ENCODE data around the gene KY.
A peak's percentile ranks its signal among the peaks of the same experiment; 100 is the strongest.
"Not testable (repeated sequence)": the region's sequence is repeated elsewhere in the genome, so short reads cannot be mapped to it uniquely, and the experiment has no call there.

Gene KY

GRCh38 chr3:134600685-134601463 is 49.9 kb downstream of the KY start:
- DNase-seq (ENCODE audit: extremely low read depth, low read depth): peak; percentile 22
- TF ChIP-seq, protein P1, sequence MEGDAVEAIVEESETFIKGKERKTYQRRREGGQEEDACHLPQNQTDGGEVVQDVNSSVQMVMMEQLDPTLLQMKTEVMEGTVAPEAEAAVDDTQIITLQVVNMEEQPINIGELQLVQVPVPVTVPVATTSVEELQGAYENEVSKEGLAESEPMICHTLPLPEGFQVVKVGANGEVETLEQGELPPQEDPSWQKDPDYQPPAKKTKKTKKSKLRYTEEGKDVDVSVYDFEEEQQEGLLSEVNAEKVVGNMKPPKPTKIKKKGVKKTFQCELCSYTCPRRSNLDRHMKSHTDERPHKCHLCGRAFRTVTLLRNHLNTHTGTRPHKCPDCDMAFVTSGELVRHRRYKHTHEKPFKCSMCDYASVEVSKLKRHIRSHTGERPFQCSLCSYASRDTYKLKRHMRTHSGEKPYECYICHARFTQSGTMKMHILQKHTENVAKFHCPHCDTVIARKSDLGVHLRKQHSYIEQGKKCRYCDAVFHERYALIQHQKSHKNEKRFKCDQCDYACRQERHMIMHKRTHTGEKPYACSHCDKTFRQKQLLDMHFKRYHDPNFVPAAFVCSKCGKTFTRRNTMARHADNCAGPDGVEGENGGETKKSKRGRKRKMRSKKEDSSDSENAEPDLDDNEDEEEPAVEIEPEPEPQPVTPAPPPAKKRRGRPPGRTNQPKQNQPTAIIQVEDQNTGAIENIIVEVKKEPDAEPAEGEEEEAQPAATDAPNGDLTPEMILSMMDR (IDR thresholded peaks at IDR 0.05; ENCODE audit: low read depth, low read length): peak; percentile 100

- TF ChIP-seq, protein P1 (IDR thresholded peaks at IDR 0.05; ENCODE audit: low read depth, low read length): no peak
- DNase-seq (ENCODE audit: extremely low read depth, low read depth): peak; percentile 78
These were observed 50.6 kb downstream of the KY start for GRCh38 chr3:134600206-134600605.

DNA sequence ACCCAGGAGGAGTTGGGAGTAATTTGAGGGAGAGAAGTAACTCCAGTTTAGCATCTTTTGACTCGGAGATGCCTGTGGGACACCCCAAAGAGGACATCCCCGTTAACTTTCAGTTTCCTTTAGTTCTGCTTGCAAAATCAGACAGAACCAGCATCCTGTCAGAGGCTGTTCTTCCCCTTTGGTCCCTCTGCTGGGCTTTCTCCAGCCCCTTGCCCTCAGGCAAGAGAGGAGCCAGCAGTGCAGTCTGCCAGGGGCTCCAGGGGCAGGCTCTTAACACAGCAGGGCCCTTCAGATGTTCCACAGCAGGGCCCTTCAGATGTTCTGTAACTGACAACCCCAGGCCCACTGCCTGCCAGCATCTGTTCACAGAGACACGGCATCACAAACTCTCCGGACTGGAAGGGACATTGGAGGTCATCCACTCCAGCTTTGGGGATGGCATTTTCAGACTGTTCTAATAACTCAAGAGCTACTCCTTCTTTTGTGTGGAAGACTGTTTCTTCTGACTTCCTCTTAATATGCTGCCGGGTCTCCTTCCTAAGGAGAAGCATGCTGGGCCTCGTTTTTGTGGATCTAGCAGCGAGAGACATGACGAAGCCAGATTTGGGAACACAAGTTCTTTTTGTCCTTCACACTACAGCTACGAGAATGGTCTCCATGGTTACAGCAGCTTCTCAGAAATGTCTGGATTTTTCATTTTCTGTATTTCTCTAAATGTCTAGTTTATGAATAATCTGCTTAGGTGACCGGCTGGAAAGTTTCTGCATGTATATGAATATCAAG is 51.9 kb downstream of the KY start:
- TF ChIP-seq, protein P1 (IDR thresholded peaks at IDR 0.05; ENCODE audit: low read depth, low read length): no peak
- DNase-seq (ENCODE audit: extremely low read depth, low read depth): no peak

DNA sequence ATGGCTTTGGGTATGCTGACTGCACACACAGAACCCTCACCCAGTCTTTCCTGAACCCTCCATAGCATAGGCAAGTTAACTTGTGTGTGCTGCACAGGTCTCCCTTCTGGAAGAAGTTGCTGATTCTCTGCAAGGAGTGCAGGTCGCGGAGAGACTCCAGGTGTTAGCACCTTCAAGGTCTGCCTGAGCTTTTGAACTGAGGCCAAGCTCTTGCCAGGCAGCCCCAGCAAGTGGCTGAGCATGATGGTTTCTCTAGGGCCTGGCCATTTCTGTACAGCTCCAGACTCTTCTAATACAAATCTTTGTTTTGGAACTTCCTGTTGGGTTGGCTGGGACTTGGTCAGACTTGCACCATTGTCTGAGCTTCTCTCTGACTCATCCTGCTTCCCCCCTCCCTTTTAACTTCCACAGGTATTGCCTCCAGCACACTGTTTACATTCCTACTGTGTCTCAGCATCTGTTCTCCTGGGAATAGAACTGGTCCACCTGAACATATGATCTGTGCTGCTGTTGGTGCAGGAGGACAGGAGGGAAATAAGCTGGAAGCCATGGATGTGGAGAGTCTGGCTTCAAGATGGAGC is 53.3 kb downstream of the KY start:
- DNase-seq (ENCODE audit: extremely low read depth, low read depth): no peak

GRCh38 chr3:134594986-134595385 is 55.8 kb downstream of the KY start:
- DNase-seq (ENCODE audit: extremely low read depth, low read depth): not testable (repeated sequence)

More for the DNA sequence above, 53.3 kb downstream of the KY start:
- TF ChIP-seq, protein P1 (IDR thresholded peaks at IDR 0.05; ENCODE audit: low read depth, low read length): no peak

GRCh38 chr3:134594331-134594741 is 56.5 kb downstream of the KY start:
- no peak for DNase-seq (ENCODE audit: extremely low read depth, low read depth)
- TF ChIP-seq, protein P1 (IDR thresholded peaks at IDR 0.05; ENCODE audit: low read depth, low read length): no peak

DNA sequence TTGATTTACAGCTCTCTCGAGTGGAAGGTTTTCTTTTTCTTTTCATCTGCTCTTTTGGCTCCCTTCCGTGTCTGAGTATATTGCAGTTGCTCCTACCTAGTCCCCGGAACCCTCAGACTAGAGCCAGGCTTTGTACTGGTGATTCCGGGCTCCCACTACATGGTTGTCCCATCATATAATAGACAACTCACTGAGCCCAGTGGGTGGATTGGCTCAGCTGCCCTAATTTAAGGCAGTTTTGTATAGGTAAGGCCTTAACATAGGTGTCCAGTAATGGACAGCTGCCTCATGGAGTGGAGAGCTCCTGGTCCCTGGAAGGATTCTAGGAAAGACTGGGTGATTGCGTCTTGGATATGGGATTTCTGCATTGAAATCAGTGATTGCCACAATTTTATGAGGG is 58.0 kb downstream of the KY start:
- TF ChIP-seq, protein P1 (IDR thresholded peaks at IDR 0.05; ENCODE audit: low read depth, low read length): no peak

More for the DNA sequence above, 58.0 kb downstream of the KY start:
- DNase-seq (ENCODE audit: extremely low read depth, low read depth): no peak
